ENCODE measurements around the gene ARID1B.

- TF ChIP-seq CTCF (IDR thresholded peaks at IDR 0.05) (no peak), EP300 (IDR thresholded peaks at IDR 0.05) (no peak)
Observed at GRCh38 chr6:156875062-156875461, 97.9 kb downstream of the ARID1B start.
